Neutrophil (primary cell): ENCODE results near the gene CRYGS.

Experiments used
- H3K27ac ChIP-seq: fragments of 200-600 bp; sonication (generic); 2 replicates; pipeline ENCODE4 v1.5.1; 2016; ENCODE audit warnings: mild to moderate bottlenecking, moderate library complexity
- H3K27me3 ChIP-seq: fragments of 200-600 bp; sonication (generic); 2 replicates; pipeline ENCODE4 v1.6.0; 2016; ENCODE audit warnings: mild to moderate bottlenecking
- H3K36me3 ChIP-seq: fragments of 200-600 bp; sonication (generic); 2 replicates; pipeline ENCODE4 v1.5.1; 2017
- H3K4me1 ChIP-seq, 2 experiments: fragments of 200-600 bp in 1 of 2; sonication (generic) in 1 of 2; 1 replicate in 1 of 2; 2 replicates in 1 of 2; pipeline versions ENCODE4 v1.5.1 to v1.6.1; 2013 to 2016; ENCODE audit warnings: low read depth in 1 of 2, low read length in 1 of 2, mild to moderate bottlenecking in 1 of 2, moderate library complexity in 1 of 2; ENCODE audit not compliant: control insufficient read depth in 1 of 2, insufficient read depth in 1 of 2
- H3K4me3 ChIP-seq, 2 experiments: fragments of 200-600 bp in 1 of 2; sonication (generic) in 1 of 2; 1 replicate in 1 of 2; 2 replicates in 1 of 2; pipeline ENCODE4 v1.5.1; 2013 to 2016; ENCODE audit warnings: low read depth in 1 of 2, low read length in 1 of 2, mild to moderate bottlenecking in 1 of 2, moderate library complexity in 1 of 2
- H3K9me3 ChIP-seq: fragments of 200-600 bp; sonication (generic); 2 replicates; pipeline ENCODE4 v1.5.1; 2016
- TF ChIP-seq, protein P1 (sequence below): fragments of 200-600 bp; sonication (generic); IDR thresholded peaks from 2 replicates; pipeline ENCODE4 v1.5.1; 2016; ENCODE audit warnings: antibody characterized with exemption

Gene CRYGS

DNA sequence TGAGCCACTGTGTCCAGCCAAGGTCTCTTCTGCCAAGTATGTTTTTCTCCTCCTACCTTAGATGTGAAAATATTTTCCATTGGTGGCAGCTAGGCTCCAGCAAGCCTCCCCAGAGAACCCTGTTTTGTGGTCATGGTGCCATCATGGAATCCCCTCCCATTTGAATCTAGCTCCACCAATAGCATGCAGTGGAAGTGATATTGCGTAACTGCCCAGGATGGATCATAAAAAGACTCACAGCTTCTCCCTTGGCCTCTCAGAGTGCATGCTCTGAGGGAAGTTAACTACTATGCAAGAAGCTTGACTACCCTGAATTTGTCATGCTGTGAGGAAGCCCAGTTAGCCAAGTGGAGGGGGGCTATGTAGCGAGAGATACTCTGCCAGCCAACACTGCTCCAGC lies 27.5 kb downstream of the CRYGS start:
- Histone ChIP-seq H3K27me3 (no peaks in the 10 kb centered on the region), H3K4me1 (peaks cover 23 to 38% of the 10 kb centered on the region in 2 experiments), H3K4me3 (no peak overlapping the region), H3K27ac (no peak overlapping the region), H3K36me3 (no peaks in the 10 kb centered on the region), H3K9me3 (peaks cover 5% of the 10 kb centered on the region)
- TF ChIP-seq, protein P1, sequence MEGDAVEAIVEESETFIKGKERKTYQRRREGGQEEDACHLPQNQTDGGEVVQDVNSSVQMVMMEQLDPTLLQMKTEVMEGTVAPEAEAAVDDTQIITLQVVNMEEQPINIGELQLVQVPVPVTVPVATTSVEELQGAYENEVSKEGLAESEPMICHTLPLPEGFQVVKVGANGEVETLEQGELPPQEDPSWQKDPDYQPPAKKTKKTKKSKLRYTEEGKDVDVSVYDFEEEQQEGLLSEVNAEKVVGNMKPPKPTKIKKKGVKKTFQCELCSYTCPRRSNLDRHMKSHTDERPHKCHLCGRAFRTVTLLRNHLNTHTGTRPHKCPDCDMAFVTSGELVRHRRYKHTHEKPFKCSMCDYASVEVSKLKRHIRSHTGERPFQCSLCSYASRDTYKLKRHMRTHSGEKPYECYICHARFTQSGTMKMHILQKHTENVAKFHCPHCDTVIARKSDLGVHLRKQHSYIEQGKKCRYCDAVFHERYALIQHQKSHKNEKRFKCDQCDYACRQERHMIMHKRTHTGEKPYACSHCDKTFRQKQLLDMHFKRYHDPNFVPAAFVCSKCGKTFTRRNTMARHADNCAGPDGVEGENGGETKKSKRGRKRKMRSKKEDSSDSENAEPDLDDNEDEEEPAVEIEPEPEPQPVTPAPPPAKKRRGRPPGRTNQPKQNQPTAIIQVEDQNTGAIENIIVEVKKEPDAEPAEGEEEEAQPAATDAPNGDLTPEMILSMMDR: no peak

DNA sequence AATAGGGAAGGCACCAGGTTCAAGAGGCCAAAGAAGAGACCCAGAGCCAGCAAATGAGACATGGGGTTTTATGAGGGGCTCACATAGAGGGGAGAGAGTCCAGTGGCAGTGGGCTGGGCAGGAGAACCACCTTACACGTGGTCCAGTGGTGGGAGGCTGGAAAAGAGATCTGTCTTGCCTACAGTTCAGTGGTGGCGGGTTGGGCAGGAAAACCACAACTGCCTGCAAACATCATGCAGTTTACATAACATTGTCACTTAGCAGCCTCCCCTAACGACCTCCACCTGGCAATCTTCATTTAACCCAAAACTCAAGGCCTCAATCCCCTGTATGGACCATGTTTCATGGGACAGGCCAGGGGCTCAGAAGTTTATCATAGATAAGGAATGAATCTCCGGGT lies 29.1 kb downstream of the CRYGS start:
- H3K27ac ChIP-seq: no peak overlapping the region
- H3K27me3 ChIP-seq: no peaks in the 10 kb centered on the region
- peaks cover 5% of the 10 kb centered on the region for H3K9me3 ChIP-seq
- peaks cover 23 to 38% of the 10 kb centered on the region in 2 experiments for H3K4me1 ChIP-seq
- TF ChIP-seq, protein P1: no peak
- H3K4me3 ChIP-seq: no peak overlapping the region
- no peaks in the 10 kb centered on the region for H3K36me3 ChIP-seq

DNA sequence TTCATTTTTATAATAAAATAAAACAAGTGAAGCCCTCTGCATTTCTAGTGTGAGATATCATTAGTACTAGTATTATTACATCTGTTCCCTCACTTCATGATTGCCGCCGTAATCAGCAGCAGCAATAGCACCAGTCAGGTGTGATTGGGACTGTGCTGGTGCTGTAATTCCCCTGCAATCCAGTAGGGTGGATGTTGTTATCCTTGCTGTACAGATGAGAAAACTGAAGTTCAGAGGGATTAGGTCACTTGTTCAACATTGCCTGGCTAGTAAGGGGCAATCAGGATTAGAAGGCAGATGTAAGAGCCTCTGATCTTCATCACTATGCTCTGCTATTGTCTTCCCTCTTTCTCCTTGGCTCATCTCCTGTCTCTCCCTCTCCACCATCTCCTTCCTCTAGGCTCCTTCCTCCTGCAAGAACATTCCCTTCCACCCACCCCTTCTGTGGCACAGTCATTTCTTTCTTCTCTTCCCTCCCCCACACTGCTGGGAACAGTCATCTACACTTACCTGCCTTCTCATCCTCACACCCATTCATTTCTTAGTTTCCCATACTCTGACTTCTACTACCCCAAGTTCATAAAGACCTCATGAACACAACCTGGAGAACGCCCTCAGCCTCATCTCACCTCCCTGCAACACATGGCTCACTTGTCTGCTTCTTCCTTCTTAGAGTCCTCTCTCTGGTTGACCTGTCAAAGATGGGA lies 29.7 kb downstream of the CRYGS start:
- no peak overlapping the region for H3K27ac ChIP-seq
- H3K27me3 ChIP-seq: no peaks in the 10 kb centered on the region
- H3K36me3 ChIP-seq: no peaks in the 10 kb centered on the region
- peaks cover 22 to 35% of the 10 kb centered on the region in 2 experiments for H3K4me1 ChIP-seq
- peaks cover 5% of the 10 kb centered on the region for H3K9me3 ChIP-seq
- TF ChIP-seq, protein P1: no peak
- no peak overlapping the region for H3K4me3 ChIP-seq

DNA sequence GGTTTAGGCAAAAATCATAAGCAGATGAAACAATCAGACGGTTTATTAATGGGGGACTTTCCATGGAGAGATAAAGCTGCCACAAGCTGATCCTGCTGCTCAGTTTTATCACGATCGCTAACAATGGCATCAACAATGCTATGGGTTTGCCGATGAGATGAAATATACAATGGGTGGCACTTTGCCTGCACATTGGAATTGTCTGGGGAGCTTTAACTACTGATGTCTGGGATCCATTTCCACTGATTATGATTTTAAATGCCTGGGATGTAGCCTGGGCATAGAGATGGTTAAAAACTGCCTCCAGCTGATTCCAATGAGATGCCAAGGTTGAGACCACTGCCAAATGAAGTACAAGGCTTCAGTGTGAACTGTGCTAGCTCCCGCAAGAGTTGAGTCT lies 30.8 kb downstream of the CRYGS start:
- no peak overlapping the region for H3K4me3 ChIP-seq
- H3K27ac ChIP-seq: no peak overlapping the region
- H3K27me3 ChIP-seq: no peaks in the 10 kb centered on the region
- peaks cover 5% of the 10 kb centered on the region for H3K9me3 ChIP-seq
- TF ChIP-seq, protein P1: no peak
- H3K4me1 ChIP-seq: peaks cover 14 to 24% of the 10 kb centered on the region in 2 experiments
- H3K36me3 ChIP-seq: no peaks in the 10 kb centered on the region

DNA sequence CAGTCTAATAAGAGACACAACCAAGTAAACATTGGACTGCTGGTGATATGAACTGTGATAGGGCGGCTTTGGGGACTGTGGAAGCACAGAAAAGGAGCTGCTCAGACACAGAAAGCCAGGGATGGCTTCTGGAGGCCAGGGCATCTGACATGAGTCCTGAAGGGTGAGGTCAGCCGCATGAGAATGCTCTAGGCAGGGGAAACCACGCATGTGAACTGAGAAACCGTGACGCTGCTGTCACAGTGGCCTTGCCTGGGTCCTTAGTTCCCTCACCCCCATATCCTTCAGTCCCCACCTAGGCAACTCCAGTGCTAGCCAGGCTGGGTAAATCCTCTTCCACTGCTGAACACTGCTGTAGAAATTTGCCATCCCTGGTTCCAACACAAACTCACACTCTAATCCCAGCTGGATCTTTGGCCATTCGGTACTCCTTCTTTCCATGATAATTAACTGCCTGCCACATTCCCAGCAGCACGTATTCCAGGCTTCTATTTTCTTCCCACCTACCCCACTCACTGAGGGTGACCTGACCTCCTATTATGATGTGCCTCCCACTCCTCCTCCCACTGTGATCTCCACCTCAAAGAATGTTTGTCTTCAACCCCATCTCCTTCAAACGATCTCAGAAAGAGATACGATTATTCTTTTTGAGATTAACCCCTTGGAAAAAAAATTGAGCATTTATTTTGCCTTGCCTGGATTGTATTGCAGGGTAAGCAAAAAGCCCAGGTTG lies 31.4 kb downstream of the CRYGS start:
- Histone ChIP-seq H3K36me3 (no peaks in the 10 kb centered on the region), H3K4me1 (peaks cover 14 to 23% of the 10 kb centered on the region in 2 experiments), H3K9me3 (peaks cover 5% of the 10 kb centered on the region), H3K4me3 (no peak overlapping the region), H3K27ac (no peak overlapping the region), H3K27me3 (no peaks in the 10 kb centered on the region)
- TF ChIP-seq, protein P1: no peak
